HCT116 (cell line): ENCODE measurements around the gene LIN28A.

Source experiments
- CTCF ChIP-seq, 3 experiments: fragments of 200-600 bp in 1 of 3; sonication (generic) in 1 of 3; IDR thresholded peaks in 2 of 3; conservative IDR thresholded peaks in 1 of 3; 2 replicates each; pipeline ENCODE4 v1.5.1; 2012 to 2017; ENCODE audit warnings: low read depth in 2 of 3, low read length in 2 of 3, antibody characterized with exemption in 1 of 3, borderline replicate concordance in 1 of 3, control low read depth in 1 of 3, mild to moderate bottlenecking in 1 of 3, mixed read lengths in 1 of 3, mixed run types in 1 of 3, moderate library complexity in 1 of 3; ENCODE audit not compliant: insufficient read depth in 1 of 3
- EGR1 ChIP-seq: IDR thresholded peaks from 2 replicates; pipeline ENCODE4 v1.6.1; 2012; ENCODE audit warnings: low read depth
- EZH2 ChIP-seq: fragments of 200-600 bp; sonication (generic); IDR thresholded peaks from 2 replicates; pipeline ENCODE4 v1.6.1; 2017; ENCODE audit warnings: antibody characterized with exemption, mixed run types
- EZH2phosphoT487 ChIP-seq: fragments of 200-600 bp; IDR thresholded peaks from 2 replicates; pipeline ENCODE4 v1.6.1; 2018; ENCODE audit warnings: antibody characterized with exemption, borderline replicate concordance
- FOSL1 ChIP-seq: IDR thresholded peaks from 2 replicates; pipeline ENCODE4 v1.6.1; 2012; ENCODE audit warnings: low read depth
- MAX ChIP-seq: IDR thresholded peaks from 2 replicates; pipeline ENCODE4 v1.6.1; 2012
- POLR2A ChIP-seq: IDR thresholded peaks from 2 replicates; pipeline ENCODE4 v1.7.0; 2011; ENCODE audit warnings: borderline replicate concordance; ENCODE audit not compliant: insufficient read depth, insufficient read length; ENCODE audit errors: extremely low read depth
- RAD21 ChIP-seq: IDR thresholded peaks from 2 replicates; pipeline ENCODE4 v1.6.1; 2012; ENCODE audit warnings: low read depth, mild to moderate bottlenecking
- REST ChIP-seq: IDR thresholded peaks from 2 replicates; pipeline ENCODE4 v1.6.1; 2012; ENCODE audit warnings: low read depth
- SIN3A ChIP-seq: IDR thresholded peaks from 2 replicates; pipeline ENCODE4 v1.6.1; 2012; ENCODE audit warnings: low read depth
- TCF7L2 ChIP-seq: IDR thresholded peaks from 2 replicates; pipeline ENCODE4 v1.7.0; 2011; ENCODE audit warnings: borderline replicate concordance, inconsistent platforms; ENCODE audit not compliant: insufficient read depth, insufficient read length; ENCODE audit errors: extremely low read depth
- YY1 ChIP-seq: IDR thresholded peaks from 2 replicates; pipeline ENCODE4 v1.6.1; 2011; ENCODE audit warnings: low read length, low read depth, moderate library complexity, mild to moderate bottlenecking; ENCODE audit not compliant: insufficient replicate concordance; ENCODE audit errors: extremely low read depth
- ZBTB33 ChIP-seq: IDR thresholded peaks from 2 replicates; pipeline ENCODE4 v1.6.1; 2011; ENCODE audit warnings: mild to moderate bottlenecking, low read length, moderate library complexity; ENCODE audit not compliant: insufficient replicate concordance; ENCODE audit errors: extremely low read depth
- ZNF274 ChIP-seq: fragments of 200-500 bp; sonication (Bioruptor generic); IDR thresholded peaks from 2 replicates; pipeline ENCODE4 v1.6.1; 2014; ENCODE audit warnings: mild to moderate bottlenecking, low read depth, low read length, inconsistent platforms

- no peak for TF ChIP-seq MAX
- TF ChIP-seq ZBTB33 = no peak
- TF ChIP-seq CTCF (IDR thresholded peaks at IDR 0.05 in 2 of 3, conservative IDR thresholded peaks at IDR 0.05 in 1 of 3; ENCODE audit: borderline replicate concordance in 1 of 3, insufficient read depth in 1 of 3, low read depth in 2 of 3, low read length in 2 of 3) = no peak
- no peak for TF ChIP-seq REST
- TF ChIP-seq POLR2A = no peak
- TF ChIP-seq RAD21 = no peak
- no peak for TF ChIP-seq TCF7L2
- no peak for TF ChIP-seq YY1
- TF ChIP-seq FOSL1 = no peak
- no peak for TF ChIP-seq ZNF274
- TF ChIP-seq SIN3A = no peak
- no peak for TF ChIP-seq EZH2
- no peak for TF ChIP-seq EGR1
- TF ChIP-seq EZH2phosphoT487 = no peak
Measured at GRCh38 chr1:26432793-26433192, 22.2 kb downstream of the LIN28A start.
